ENCODE results near the gene RPP30.

Gene RPP30

GRCh38 chr10:90925079-90926029, 53.6 kb downstream of the RPP30 start:
- Histone ChIP-seq H3K27ac (ENCODE audit: low read length) (peak overlapping the region; percentile 55), H3K4me2 (ENCODE audit: insufficient read depth, low read length) (no peak overlapping the region), H3K4me3 (ENCODE audit: low read depth in 1 of 2, low read length in 2 of 2) (no peak overlapping the region), H4K20me1 (ENCODE audit: insufficient read depth, low read length) (no peaks in the 10 kb centered on the region), H3K79me2 (ENCODE audit: insufficient read depth, low read length) (no peaks in the 10 kb centered on the region), H3K9ac (ENCODE audit: low read depth, low read length) (no peak overlapping the region), H3K36me3 (ENCODE audit: insufficient read depth, low read length) (no peaks in the 10 kb centered on the region), H3K9me3 (ENCODE audit: insufficient read depth, low read length, severe bottlenecking) (no peaks in the 10 kb centered on the region), H2AFZ (ENCODE audit: low read depth, low read length) (no peak overlapping the region), H3K27me3 (ENCODE audit: insufficient read depth, low read length, poor library complexity) (no peaks in the 10 kb centered on the region), H3K4me1 (ENCODE audit: insufficient read depth, low read length) (peaks cover 31% of the 10 kb centered on the region)
- no peak for DNase-seq
- 0 out of 3 replicates have a peak, but pooled peaks have one; percentile 29 for ATAC-seq (ENCODE audit: insufficient read depth, low read depth)
- no peak for TF ChIP-seq EZH2 (IDR thresholded peaks at IDR 0.05; ENCODE audit: borderline replicate concordance, low read depth, low read length, severe bottlenecking)
- TF ChIP-seq CTCF (IDR thresholded peaks at IDR 0.05; ENCODE audit: borderline replicate concordance, extremely low read depth, low read length, poor library complexity, severe bottlenecking), result no peak

GRCh38 chr10:90927293-90927692, 55.5 kb downstream of the RPP30 start:
- TF ChIP-seq CTCF (IDR thresholded peaks at IDR 0.05; ENCODE audit: borderline replicate concordance, extremely low read depth, low read length, poor library complexity, severe bottlenecking) (no peak), EZH2 (IDR thresholded peaks at IDR 0.05; ENCODE audit: borderline replicate concordance, low read depth, low read length, severe bottlenecking) (no peak)
- DNase-seq, result no peak
- H3K27me3 ChIP-seq (ENCODE audit: insufficient read depth, low read length, poor library complexity), result no peaks in the 10 kb centered on the region
- no peaks in the 10 kb centered on the region for H3K79me2 ChIP-seq (ENCODE audit: insufficient read depth, low read length)
- H3K27ac ChIP-seq (ENCODE audit: low read length), result no peak overlapping the region
- ATAC-seq (ENCODE audit: insufficient read depth, low read depth), result no peak
- no peak overlapping the region for H3K4me3 ChIP-seq (ENCODE audit: low read depth in 1 of 2, low read length in 2 of 2)
- H3K9me3 ChIP-seq (ENCODE audit: insufficient read depth, low read length, severe bottlenecking), result no peaks in the 10 kb centered on the region
- H2AFZ ChIP-seq (ENCODE audit: low read depth, low read length), result no peak overlapping the region
- no peaks in the 10 kb centered on the region for H4K20me1 ChIP-seq (ENCODE audit: insufficient read depth, low read length)
- no peaks in the 10 kb centered on the region for H3K36me3 ChIP-seq (ENCODE audit: insufficient read depth, low read length)
- H3K4me2 ChIP-seq (ENCODE audit: insufficient read depth, low read length), result no peak overlapping the region
- peaks cover 50% of the 10 kb centered on the region for H3K4me1 ChIP-seq (ENCODE audit: insufficient read depth, low read length)
- no peak overlapping the region for H3K9ac ChIP-seq (ENCODE audit: low read depth, low read length)

GRCh38 chr10:90929179-90929578, 57.4 kb downstream of the RPP30 start:
- Histone ChIP-seq H3K4me2 (ENCODE audit: insufficient read depth, low read length) (no peak overlapping the region), H3K4me3 (ENCODE audit: low read depth in 1 of 2, low read length in 2 of 2) (no peak overlapping the region), H3K9me3 (ENCODE audit: insufficient read depth, low read length, severe bottlenecking) (no peaks in the 10 kb centered on the region), H2AFZ (ENCODE audit: low read depth, low read length) (no peak overlapping the region), H3K27ac (ENCODE audit: low read length) (peak overlapping the region; percentile 87), H3K4me1 (ENCODE audit: insufficient read depth, low read length) (peaks cover 67% of the 10 kb centered on the region), H4K20me1 (ENCODE audit: insufficient read depth, low read length) (no peaks in the 10 kb centered on the region), H3K79me2 (ENCODE audit: insufficient read depth, low read length) (no peaks in the 10 kb centered on the region), H3K27me3 (ENCODE audit: insufficient read depth, low read length, poor library complexity) (no peaks in the 10 kb centered on the region), H3K36me3 (ENCODE audit: insufficient read depth, low read length) (no peaks in the 10 kb centered on the region), H3K9ac (ENCODE audit: low read depth, low read length) (no peak overlapping the region)
- no peak for DNase-seq
- ATAC-seq (ENCODE audit: insufficient read depth, low read depth), result no peak
- TF ChIP-seq EZH2 (IDR thresholded peaks at IDR 0.05; ENCODE audit: borderline replicate concordance, low read depth, low read length, severe bottlenecking) (no peak), CTCF (IDR thresholded peaks at IDR 0.05; ENCODE audit: borderline replicate concordance, extremely low read depth, low read length, poor library complexity, severe bottlenecking) (no peak)
